NCI-H1105 treated with DMSO at 0.1 percent for 48 hours (cell line): ENCODE results near the gene CLASP2.
"Not testable (repeated sequence)": the region's sequence is repeated elsewhere in the genome, so short reads cannot be mapped to it uniquely, and the experiment has no call there.

Experiments used
- DNase-seq: peaks from one replicate; lab custom pipeline; 2025; lab: John Stamatoyannopoulos, UW

The CLASP2 gene

GRCh38 chr3:33687406-33688010 lies 30.5 kb downstream of the CLASP2 start:
- DNase-seq = no peak

- no peak for DNase-seq
Observed at GRCh38 chr3:33682770-33683169, 35.3 kb downstream of the CLASP2 start.

- no peak for DNase-seq
Observed at GRCh38 chr3:33681667-33682066, 36.4 kb downstream of the CLASP2 start.

- no peak for DNase-seq
Observed at GRCh38 chr3:33678073-33678472, 40.0 kb downstream of the CLASP2 start.

GRCh38 chr3:33673436-33673835 lies 44.6 kb downstream of the CLASP2 start:
- not testable (repeated sequence) for DNase-seq

- DNase-seq = no peak
Observed at GRCh38 chr3:33668618-33669017, 49.4 kb downstream of the CLASP2 start.

- no peak for DNase-seq
Observed at GRCh38 chr3:33665294-33665693, 52.8 kb downstream of the CLASP2 start.

- DNase-seq = no peak
Observed at GRCh38 chr3:33664195-33664594, 53.9 kb downstream of the CLASP2 start.

- no peak for DNase-seq
Observed at GRCh38 chr3:33663042-33663441, 55.0 kb downstream of the CLASP2 start.

- no peak for DNase-seq
Observed at GRCh38 chr3:33659856-33660434, 58.1 kb downstream of the CLASP2 start.

GRCh38 chr3:33658991-33659848 lies 58.8 kb downstream of the CLASP2 start:
- peak; percentile 80 for DNase-seq

- no peak for DNase-seq
Observed at GRCh38 chr3:33658621-33658990, 59.4 kb downstream of the CLASP2 start.

GRCh38 chr3:33658039-33658438 lies 60.0 kb downstream of the CLASP2 start:
- no peak for DNase-seq

- DNase-seq = peak; percentile 53
Observed at GRCh38 chr3:33652736-33653135, 65.3 kb downstream of the CLASP2 start.

- DNase-seq = not testable (repeated sequence)
Observed at GRCh38 chr3:33651101-33651500, 67.0 kb downstream of the CLASP2 start.

GRCh38 chr3:33650495-33650894 lies 67.6 kb downstream of the CLASP2 start:
- no peak for DNase-seq

GRCh38 chr3:33648793-33649192 lies 69.3 kb downstream of the CLASP2 start:
- no peak for DNase-seq

GRCh38 chr3:33646406-33646805 lies 71.6 kb downstream of the CLASP2 start:
- DNase-seq = no peak

GRCh38 chr3:33645060-33645647 lies 72.9 kb downstream of the CLASP2 start:
- DNase-seq = peak; percentile 34

- DNase-seq = no peak
Observed at GRCh38 chr3:33644582-33644981, 73.5 kb downstream of the CLASP2 start.

- DNase-seq = no peak
Observed at GRCh38 chr3:33642806-33643205, 75.2 kb downstream of the CLASP2 start.

GRCh38 chr3:33639889-33640288 lies 78.2 kb downstream of the CLASP2 start:
- DNase-seq = no peak

GRCh38 chr3:33637482-33637881 lies 80.6 kb downstream of the CLASP2 start:
- no peak for DNase-seq
